ENCODE measurements around the gene ASTN2.

- TF ChIP-seq YY1 (IDR thresholded peaks at IDR 0.05) (no peak), JUND (IDR thresholded peaks at IDR 0.05) (no peak), CTCF (IDR thresholded peaks at IDR 0.05; ENCODE audit: low read depth, low read length, missing input control) (no peak), GABPA (IDR thresholded peaks at IDR 0.05 in 1 of 2, conservative IDR thresholded peaks at IDR 0.05 in 1 of 2) (no peak)
These were observed 698.4 kb downstream of the ASTN2 start for GRCh38 chr9:116716438-116716837.

Data from liver (tissue), 3 donors.